ENCODE measurements around the gene PKM. TPM values are rescaled to one million over a fixed set of nuclear protein-coding genes. Genes with fewer than 3 reads are reported as not detected.

Gene PKM
- total RNA-seq, 1 donor from 2014 or later, result 604 TPM

GRCh38 chr15:72168808-72169190, 62.2 kb downstream of the PKM start:
- DNase-seq (ENCODE audit: low spot score), result no peak
- peaks cover 17% of the 10 kb centered on the region for H3K4me1 Mint-ChIP-seq (ENCODE audit: unreplicated experiment)
- no peaks in the 10 kb centered on the region for H3K9me3 Mint-ChIP-seq (ENCODE audit: unreplicated experiment)
- no peaks in the 10 kb centered on the region for H3K36me3 Mint-ChIP-seq (ENCODE audit: low read depth, unreplicated experiment)
- no peak for TF ChIP-seq CTCF (IDR thresholded peaks at IDR 0.05; ENCODE audit: unreplicated experiment)
- H3K27ac Mint-ChIP-seq (ENCODE audit: unreplicated experiment), result no peak overlapping the region
- H3K27me3 Mint-ChIP-seq (ENCODE audit: unreplicated experiment), result peaks cover 4% of the 10 kb centered on the region
- no peak overlapping the region for H3K4me3 Mint-ChIP-seq (ENCODE audit: unreplicated experiment)

DNA sequence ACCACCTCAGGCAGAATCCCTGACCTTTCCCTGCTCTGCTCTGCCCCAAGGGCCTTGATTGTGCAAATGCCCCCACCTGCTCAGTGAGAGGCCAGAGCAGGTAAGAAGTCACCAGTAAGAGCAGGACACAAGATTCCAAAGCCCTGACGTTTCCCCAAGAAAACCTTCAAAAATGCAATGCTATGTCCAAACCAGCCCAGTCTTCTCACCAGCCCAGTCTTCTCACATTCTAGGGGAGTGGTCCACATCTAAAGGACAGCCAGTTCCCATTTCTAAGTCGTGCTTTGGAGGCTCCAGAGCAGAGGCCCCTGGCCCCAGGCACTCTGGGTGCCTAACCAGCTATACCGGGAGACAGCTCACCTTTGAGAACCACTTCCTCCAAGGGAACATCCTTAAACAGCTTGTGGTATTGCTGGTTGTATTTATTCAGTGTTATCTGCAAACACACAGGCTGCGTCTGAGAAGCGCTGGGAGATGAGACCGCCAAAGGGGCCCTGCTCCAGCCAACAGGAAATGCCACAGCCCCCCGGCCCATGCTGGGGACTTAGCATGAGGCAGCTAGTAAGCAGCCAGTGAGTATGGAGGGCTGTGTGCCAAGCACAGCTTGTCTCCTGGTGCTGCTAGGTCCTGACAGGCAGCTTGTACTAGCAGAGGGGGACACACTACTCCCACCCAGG, 62.7 kb downstream of the PKM start:
- no peak overlapping the region for H3K4me3 Mint-ChIP-seq (ENCODE audit: unreplicated experiment)
- no peak overlapping the region for H3K27ac Mint-ChIP-seq (ENCODE audit: unreplicated experiment)
- no peak for DNase-seq (ENCODE audit: low spot score)
- peaks cover 4% of the 10 kb centered on the region for H3K27me3 Mint-ChIP-seq (ENCODE audit: unreplicated experiment)
- H3K9me3 Mint-ChIP-seq (ENCODE audit: unreplicated experiment), result no peaks in the 10 kb centered on the region
- no peak for TF ChIP-seq CTCF (IDR thresholded peaks at IDR 0.05; ENCODE audit: unreplicated experiment)
- H3K4me1 Mint-ChIP-seq (ENCODE audit: unreplicated experiment), result peaks cover 17% of the 10 kb centered on the region
- no peaks in the 10 kb centered on the region for H3K36me3 Mint-ChIP-seq (ENCODE audit: low read depth, unreplicated experiment)

DNA sequence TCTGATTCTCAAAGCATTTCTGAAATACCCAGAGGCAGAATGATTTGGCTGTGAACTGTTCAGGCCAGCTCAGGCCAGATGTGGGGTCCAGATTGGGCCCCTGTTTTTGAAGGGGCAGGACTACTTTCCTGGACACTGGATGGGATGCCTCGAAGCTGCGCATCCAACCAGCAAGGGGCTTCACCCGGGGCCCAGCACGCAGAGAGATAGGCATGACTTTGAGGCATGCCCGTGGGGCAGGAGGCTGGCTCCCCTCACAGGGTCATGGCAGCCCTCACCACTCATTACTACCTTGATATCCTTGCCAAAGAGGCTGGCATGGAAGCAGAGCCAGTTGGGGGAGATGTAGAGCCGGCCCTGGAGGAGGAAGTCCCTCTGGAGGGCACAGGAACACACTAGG, 63.5 kb downstream of the PKM start:
- Mint-ChIP-seq H3K4me3 (ENCODE audit: unreplicated experiment) (no peak overlapping the region), H3K4me1 (ENCODE audit: unreplicated experiment) (peaks cover 19% of the 10 kb centered on the region), H3K9me3 (ENCODE audit: unreplicated experiment) (no peaks in the 10 kb centered on the region), H3K36me3 (ENCODE audit: low read depth, unreplicated experiment) (no peaks in the 10 kb centered on the region), H3K27me3 (ENCODE audit: unreplicated experiment) (peaks cover 4% of the 10 kb centered on the region), H3K27ac (ENCODE audit: unreplicated experiment) (no peak overlapping the region)
- DNase-seq (ENCODE audit: low spot score), result no peak
- TF ChIP-seq CTCF (IDR thresholded peaks at IDR 0.05; ENCODE audit: unreplicated experiment), result no peak

- TF ChIP-seq CTCF (IDR thresholded peaks at IDR 0.05; ENCODE audit: unreplicated experiment), result no peak
These were observed 64.1 kb downstream of the PKM start for GRCh38 chr15:72166716-72167417.

GRCh38 chr15:72163719-72164118, 67.3 kb downstream of the PKM start:
- H3K36me3 Mint-ChIP-seq (ENCODE audit: low read depth, unreplicated experiment), result no peaks in the 10 kb centered on the region
- peaks cover 4% of the 10 kb centered on the region for H3K27me3 Mint-ChIP-seq (ENCODE audit: unreplicated experiment)
- no peak overlapping the region for H3K27ac Mint-ChIP-seq (ENCODE audit: unreplicated experiment)
- H3K4me1 Mint-ChIP-seq (ENCODE audit: unreplicated experiment), result peaks cover 16% of the 10 kb centered on the region
- DNase-seq (ENCODE audit: low spot score), result no peak
- no peak for TF ChIP-seq CTCF (IDR thresholded peaks at IDR 0.05; ENCODE audit: unreplicated experiment)
- no peak overlapping the region for H3K4me3 Mint-ChIP-seq (ENCODE audit: unreplicated experiment)
- H3K9me3 Mint-ChIP-seq (ENCODE audit: unreplicated experiment), result no peaks in the 10 kb centered on the region

More at GRCh38 chr15:72166716-72167417, 64.1 kb downstream of the PKM start:
- no peak for DNase-seq (ENCODE audit: low spot score)
- H3K27ac Mint-ChIP-seq (ENCODE audit: unreplicated experiment), result no peak overlapping the region
- H3K27me3 Mint-ChIP-seq (ENCODE audit: unreplicated experiment), result peaks cover 4% of the 10 kb centered on the region
- no peaks in the 10 kb centered on the region for H3K9me3 Mint-ChIP-seq (ENCODE audit: unreplicated experiment)
- no peaks in the 10 kb centered on the region for H3K36me3 Mint-ChIP-seq (ENCODE audit: low read depth, unreplicated experiment)
- peaks cover 19% of the 10 kb centered on the region for H3K4me1 Mint-ChIP-seq (ENCODE audit: unreplicated experiment)
- H3K4me3 Mint-ChIP-seq (ENCODE audit: unreplicated experiment), result no peak overlapping the region

All from endothelial cell (in vitro differentiated cells).